Muscle of back (tissue), 11 donors: ENCODE measurements around the gene STRADB. TPM values are rescaled to one million over a fixed set of nuclear protein-coding genes. Genes with fewer than 3 reads are reported as not detected.
"Not testable (repeated sequence)": the region's sequence is repeated elsewhere in the genome, so short reads cannot be mapped to it uniquely, and the experiment has no call there.

Experiments
- DNase-seq, 3 donors: peaks; one replicate each; pipeline versions ENCODE4 v3.0.0 to v3.0.0-alpha.2; 2013
- polyA plus RNA-seq, 10 donors: library from polyadenylated mRNA; unstranded; fragments of 120-200 nt; gene quantifications; one replicate each; pipeline ENCODE4 v1.2.1, GENCODE V29; 2013; ENCODE audit not compliant: insufficient read length in 10 of 10

STRADB gene
- polyA plus RNA-seq, 10 donors: 37.3 to 95.5 (median 50.8) TPM

DNA sequence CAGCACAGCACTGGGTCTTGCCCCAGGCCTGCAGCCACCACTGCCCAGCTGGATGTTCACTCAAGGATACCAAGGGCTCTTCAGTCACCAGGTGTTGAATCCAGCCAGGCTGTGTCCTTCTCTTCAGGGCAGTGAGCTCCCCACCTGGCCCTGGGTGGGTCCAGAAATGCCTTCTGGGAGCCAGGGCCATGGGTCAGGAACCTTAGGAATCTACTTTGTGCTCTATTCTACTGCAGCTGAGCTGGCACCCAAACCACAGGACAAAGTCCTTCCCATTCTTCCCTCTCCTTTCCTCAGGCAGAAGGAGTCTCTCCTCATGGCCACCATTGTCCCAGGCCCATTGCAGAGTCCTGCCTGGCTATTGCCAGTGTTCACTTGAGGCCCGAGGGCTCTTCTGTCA is 13.0 kb downstream of the STRADB start:
- no peak for DNase-seq

DNA sequence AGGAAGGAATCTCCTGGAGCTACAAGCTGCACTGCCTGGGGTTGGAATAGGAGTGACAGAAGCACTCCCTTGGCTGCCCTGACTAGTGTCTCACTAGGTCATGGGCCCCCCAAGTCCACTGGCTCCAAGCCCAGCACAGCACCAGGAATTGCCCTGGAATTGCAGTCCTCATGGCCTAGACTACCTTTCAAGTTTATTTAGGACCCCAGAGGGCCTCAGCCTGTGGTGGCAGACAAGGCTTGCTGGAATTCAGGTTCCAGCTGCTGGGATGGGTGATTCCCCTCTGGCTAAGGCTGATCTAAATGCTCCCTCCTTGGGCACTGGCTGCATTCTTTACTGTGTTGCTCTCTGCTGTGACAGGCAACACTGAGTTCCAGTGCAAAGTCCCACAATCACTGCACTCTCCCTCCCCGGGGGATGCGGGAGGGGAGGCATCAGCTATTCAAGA is 14.0 kb downstream of the STRADB start:
- DNase-seq: peak in 1 of 3 donors; percentile 38

DNA sequence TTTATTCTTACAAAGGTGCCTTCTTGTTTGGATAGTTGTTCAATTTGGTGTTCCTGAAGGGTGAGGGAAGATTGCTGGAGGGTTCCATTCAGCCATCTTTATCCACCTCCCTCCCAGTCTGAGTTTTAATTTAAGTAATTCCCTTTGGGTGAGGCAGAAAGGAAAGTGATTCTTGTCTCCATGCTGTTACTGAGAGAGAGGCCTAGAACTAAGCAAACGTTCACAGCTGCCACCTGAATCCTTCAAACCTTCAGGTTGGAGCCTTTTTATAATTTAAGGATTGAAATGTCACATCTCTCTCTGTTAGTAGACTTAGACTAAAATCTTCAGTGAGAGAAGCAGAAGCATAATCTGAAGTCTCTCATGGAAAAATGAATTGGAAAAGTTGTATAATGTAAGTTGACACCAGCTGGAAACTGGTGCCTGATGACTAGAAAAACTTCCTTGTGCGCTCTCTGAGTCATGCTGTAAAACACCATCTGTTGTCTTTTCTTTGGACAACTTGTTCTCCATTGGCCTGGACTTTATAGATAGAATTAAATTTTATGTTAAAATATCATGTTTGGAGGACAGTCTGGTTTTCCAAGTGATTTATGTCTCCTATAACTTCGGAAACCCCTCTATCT is 14.6 kb downstream of the STRADB start:
- peak; percentile 74 to 90 (median 80) for DNase-seq

DNA sequence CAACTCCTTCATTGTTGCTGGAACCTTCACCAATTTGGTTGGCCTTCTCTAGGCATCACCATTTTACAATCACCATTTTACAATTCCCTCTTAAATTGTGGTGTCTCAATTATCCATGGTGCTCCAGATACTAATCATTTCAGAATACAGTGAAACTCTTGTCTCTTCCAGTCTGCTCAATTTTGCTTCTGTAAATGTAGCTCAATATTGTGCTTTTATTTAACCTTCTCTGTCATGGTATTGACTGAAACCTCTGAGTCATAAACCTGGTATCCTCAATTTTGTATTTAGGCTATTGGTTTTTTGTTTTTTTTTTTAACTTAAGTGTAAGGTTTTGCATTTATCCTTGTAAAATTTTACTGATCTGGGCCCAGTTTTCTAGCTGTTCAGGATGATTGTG is 16.1 kb downstream of the STRADB start:
- no peak for DNase-seq

DNA sequence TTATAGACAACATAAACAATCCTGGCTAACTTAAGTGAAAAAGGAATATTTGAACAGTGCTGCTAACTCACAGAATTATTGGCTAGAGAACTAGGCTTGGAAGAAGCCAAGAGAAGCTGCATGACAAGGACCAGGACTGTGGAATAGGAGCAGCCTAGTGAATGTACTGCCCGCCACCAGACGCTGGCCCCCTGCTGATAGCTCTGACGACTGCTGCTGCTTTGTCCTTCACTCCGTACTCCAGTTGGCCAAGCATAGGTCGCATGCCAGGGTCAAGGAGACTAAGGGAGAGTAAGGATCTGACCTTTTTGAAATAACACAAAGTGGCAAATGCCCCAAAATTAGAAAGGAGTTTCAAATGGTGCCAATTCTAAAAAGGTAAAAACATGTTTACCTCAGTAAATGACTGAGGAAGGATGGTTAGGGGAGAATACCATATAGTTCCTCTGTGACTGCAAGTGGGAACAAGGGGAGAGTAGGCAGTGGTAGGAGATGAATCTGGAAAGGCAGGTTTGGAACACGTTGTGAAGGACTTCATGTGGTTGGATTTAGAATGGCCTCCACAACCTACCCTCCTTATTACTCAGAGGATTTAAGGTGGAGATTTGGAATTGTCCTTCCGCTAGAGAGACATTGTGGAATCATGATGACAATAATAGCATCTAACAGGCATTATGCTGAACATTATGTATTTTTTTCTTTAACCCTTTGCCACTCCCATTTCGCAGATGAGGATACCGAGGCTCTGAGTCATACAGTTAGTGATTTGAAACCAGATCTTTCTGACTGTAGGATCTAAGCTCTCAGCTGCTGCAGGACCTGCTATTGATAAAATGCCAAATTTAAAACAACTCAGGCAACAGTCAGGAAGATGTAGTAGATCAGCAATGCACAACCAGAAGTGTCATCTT is 19.5 kb downstream of the STRADB start:
- peak in 1 of 3 donors; percentile 35 for DNase-seq

DNA sequence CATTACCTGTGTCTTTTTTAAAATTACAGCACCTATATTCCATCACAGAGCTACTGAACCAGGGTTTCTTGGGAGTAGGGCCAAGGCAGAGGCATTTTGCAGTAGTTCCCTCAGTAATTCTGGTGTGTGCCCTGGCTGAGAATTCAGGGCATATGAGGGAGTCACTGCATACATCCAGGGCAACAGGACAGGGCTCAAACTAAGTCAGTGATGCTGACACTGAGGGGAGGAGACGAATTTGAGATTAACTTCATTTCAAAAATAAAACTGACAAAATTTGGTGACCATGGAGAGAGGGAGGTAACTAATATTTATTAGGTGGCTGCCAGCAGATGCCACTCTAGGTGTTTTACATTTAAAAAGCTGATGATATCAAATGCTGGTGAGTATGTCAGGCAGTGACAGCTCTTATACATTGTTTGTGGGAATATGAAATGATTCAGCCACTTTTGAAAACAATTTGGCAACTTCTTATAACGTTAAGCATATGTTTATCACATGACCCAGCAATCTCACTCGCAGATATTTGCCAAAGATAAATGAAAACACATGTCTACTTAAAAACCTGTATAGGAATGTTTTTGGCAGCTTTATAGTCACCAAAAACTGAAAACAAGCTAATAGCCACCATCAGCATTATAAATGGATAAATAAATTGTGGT is 20.3 kb downstream of the STRADB start:
- peak in 2 of 3 donors; percentile 36 to 58 for DNase-seq

DNA sequence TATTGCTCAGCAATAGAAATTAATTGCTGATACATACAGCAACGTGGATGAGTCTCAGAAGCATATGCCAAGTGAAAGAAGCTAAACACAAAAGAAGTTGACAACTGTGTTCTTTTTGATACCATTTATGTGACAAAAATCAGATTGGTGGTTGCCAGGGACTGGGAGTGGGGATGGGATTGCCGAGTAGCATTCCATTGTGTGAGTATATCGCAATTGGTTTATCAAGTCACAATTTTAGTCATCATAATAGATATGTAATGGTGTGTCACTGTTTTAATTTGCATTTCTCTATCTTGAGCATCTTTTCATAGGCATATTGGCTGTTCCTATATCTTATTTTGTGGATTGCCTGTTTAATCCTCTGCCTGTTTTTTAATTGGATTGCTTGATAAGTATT is 20.9 kb downstream of the STRADB start:
- no peak for DNase-seq

DNA sequence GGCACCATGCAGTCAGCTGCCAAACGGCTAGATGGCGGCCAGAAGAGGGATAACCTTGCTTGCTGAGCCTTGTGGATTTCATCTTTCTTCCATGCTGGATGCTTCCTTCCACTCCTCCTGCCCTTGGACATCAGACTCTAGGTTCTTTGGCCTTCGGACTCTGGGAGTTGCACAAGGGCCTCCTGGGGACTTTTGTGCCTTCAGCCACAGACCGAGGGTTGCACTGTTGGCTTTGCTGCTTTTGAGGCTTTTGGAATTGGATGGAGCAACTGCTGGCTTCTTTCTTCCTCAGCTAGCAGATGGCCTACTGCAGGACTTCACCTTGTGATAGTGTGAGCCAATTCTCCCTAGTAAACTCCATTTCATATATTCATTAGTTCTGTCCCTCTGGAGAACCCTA is 31.0 kb downstream of the STRADB start:
- DNase-seq: peak in 1 of 3 donors; percentile 9

DNA sequence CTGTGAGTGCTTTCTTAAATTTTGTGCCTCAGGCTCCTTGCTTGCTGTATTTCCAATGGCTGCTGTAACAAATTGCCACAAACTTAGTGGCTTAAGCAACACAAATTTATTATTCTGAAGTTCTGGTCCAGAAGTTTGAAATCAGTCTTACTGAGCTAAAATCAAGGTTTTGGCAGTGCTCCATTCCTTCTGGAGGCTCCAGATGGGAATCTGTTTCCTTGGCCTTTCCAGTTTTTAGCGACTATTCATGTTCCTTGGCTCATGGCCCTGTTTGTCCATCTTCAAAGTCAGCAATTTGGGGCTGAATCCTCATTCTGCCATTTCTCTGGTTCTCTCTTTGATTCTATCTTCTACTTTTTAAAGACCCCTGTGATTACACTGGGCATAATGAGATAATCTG is 31.8 kb downstream of the STRADB start:
- DNase-seq: peak in 2 of 3 donors; percentile 27 to 66

DNA sequence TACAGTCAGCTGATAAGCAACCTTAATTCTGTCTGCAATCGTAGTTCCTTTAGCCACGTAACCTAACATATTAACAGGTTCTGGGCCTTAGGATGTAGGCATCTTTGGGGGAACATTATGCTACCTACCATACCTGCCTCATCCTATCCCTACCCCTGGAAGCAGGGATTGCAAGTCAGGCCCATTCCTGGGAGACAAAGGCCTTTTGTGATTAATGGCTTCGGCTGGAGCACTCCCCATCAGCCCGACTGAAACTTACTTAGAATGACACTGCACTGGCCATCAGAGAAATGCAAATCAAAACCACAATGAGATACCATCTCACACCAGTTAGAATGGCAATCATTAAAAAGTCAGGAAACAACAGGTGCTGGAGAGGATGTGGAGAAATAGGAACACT is 32.2 kb downstream of the STRADB start:
- DNase-seq: not testable (repeated sequence)

DNA sequence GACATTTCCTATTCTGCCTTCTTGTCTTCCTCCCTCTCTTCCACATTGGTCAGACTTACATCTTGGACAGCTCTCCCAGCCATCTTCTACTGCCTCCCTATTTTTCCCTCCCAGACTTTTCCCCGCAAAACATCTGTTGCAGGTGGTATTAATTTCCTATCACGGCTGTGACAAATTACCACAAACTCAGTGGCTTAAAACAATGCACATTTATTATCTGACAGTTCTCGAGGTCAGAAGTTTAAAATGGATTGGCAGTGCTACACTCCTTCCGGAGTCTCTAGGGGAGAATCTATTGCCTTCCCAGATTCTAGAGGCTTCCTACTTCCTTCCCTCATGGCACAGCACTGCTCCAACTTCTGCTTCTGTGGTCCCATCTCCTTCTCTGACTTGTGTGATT is 33.3 kb downstream of the STRADB start:
- DNase-seq: peak in 2 of 3 donors; percentile 20 to 65

DNA sequence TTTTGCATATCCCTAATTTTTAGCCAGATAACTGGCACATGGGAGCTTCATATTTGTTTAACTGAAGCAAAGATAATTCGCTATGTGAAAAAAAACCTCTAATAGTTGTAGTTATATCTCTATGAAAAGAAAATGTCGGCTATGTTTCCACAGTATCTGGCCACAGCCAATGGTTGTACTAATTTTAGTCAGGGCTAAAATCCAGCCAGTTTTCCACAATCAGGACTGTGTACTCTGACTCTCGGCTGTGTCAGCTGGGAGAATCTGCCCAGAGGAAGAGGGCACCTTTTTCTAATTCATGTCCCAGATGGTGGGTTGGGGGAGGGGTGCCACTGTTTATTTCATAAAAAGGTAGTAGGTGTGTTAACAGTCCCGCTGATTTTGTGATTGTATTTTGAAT is 38.8 kb downstream of the STRADB start:
- DNase-seq: no peak

DNA sequence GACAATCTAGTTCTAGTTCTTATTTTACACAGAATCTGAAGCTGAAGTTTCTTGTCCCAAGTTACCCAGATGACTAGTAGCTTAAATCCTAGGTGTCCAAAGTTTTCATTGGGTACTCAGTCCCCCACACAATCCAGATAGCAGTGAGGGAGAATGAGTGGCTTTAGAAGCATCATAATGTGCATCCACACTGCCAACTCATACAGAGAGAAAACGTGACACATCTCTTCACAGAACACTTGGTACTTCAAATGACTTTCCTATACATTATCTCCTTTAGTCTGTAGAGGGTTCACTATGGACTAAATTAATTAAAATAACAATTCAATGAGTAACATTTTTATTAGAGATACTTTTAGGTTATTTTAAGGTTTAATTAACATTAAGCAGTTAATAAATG is 45.2 kb downstream of the STRADB start:
- DNase-seq: no peak

DNA sequence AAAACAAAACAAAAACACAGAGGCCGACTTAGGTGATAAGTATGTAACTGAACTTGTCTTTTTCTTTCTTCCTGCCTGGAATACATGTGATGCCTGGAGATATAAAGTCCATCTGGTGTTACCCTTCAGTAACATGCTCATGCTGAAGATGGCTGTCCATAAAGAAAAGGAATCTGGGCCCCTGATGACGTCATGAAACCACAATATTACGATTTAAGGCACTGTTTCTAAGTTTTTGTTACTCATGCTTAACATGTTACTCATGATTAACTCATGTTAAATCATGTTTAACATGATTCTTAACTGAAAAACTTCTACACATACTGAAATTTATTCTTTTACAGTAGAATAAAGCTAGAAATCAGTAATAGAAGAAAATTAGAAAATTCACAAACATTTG is 49.0 kb downstream of the STRADB start:
- DNase-seq: peak in 1 of 3 donors; percentile 24

DNA sequence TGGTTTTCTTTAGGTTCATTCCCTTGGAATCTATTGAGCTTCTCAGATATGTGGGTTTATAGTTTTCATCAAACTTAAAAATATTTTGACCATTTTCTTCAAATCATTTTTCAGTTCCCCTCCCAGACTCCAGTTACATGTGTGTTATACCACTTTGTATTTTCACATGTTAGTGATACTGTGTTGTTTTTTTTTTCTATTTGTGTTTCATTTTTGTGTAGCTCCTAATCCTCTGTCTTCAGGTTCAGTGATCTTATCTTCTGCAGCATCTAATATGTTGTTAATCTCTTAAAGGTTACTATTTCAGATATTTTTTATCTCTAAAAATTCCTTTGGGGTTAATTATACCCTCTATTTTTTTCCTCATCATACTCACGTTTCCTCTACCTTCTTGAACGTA is 51.2 kb downstream of the STRADB start:
- DNase-seq: no peak

DNA sequence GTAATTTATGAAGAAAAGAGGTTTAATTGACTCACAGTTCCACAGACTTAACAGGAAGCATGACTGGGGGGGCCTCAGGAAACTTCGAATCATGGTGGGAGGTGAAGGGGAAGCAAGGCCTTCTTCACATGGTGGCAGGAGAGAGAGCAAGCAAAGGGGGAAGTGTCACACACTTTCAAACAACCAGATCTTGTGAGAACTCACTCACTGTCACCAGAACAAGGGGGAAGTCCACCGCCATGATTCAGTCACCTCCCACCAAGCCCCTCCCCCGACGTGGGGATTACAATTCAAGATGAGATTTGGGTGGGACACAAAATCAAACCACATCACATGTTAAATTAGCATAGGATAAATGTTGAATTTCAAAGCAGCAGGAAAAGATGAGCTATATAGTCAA is 56.2 kb downstream of the STRADB start:
- DNase-seq: no peak

DNA sequence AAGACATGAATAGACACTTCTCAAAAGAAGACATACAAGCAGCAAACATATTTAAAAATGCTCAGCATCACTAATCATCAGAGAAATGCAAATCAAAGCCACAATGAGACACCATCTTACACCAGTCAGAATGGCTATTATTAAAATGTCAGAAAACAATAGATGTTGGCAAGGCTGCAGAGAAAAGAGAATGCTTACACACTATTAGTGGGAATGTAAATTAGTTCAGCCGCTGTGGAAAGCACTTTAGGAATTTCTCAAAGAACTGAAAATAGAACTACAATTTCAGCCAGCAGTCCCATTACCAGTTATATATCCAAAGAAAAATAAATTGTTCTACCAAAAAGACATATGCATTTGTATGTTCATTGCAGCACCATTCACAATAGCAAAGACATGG is 61.7 kb downstream of the STRADB start:
- no peak for DNase-seq

DNA sequence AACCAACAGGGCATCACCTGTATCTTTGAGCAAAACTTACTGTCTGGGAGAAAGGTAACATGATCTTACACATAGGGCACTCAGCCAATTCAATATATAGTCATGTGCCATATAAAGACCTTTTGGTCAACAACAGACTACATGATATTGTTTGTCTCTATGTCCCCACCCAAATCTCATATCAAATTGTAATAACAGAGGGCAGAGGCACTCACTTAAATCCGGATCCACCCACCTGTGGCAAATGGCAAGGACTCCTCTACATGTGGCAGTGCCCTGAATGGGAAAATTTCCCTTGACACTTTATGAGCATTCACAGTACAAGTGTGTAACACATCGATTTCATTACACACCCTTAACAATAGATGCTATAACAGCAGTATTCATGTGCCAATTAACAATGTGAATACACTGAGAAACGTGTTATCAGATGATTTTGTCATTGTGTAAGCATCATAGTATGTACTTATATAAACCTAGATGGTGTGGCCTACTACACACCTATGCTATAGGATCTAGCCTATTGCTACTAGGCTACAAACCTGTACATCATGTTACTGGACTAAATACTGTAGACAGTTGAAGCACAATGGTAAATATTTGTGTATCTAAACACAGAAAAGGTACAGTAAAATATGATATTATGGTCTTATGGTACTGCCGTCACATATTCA is 64.2 kb downstream of the STRADB start:
- DNase-seq: no peak

DNA sequence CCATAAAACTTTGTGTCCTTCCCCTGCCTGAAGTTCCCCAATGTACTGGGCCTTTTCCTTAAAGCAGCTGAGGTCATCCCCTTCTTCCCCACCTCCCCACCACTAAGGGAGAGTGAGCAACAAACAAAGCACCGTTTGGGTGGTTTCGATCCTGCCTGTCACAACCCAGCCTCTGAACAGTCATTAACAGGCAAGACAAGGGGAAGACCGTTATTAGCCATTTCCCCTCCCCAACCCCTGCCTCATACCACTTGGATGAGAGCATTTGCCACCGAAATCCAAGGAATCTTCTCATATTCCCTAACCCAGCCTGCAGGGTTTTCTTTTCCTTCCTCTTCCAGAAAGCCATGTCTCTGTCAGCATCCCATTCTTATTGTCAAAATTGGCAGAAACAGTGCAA is 65.6 kb downstream of the STRADB start:
- DNase-seq: peak in 1 of 3 donors; percentile 41

DNA sequence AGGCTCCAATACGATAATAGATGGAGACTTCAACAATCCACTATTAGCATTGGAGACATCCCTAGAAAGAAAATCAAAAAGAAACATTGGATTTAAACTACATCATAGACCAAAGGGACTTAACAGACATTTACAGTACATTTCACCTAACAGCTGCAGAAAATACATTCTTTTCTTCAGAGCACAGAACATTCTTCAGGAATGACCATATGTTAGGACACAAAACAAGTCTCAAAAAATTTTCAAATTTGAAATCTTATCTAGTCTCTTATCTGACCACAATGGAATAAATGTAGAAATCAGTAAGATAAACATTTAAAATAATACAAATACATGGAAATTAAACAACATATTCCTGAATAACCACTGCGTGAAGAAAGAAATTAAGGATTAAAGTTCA is 68.7 kb downstream of the STRADB start:
- DNase-seq: no peak

DNA sequence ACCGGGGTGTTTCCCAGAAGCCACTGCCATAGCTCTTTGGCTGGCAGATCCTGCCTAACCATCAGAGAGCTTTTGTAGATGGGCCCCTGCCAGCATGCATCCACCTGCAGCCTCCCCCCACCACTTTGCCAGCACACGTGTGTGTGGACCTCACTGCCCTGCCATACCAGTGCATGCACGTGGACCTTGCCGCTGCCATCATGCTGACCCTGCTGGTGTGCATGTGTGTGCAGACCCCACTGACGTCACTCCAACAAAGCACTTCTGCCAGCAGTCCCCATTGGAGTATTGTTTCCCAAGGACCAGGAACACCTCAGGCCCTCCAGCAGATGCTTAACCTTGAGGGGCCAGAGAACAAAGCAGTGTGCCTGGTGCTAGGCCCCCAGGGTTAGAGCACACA is 71.4 kb downstream of the STRADB start:
- no peak for DNase-seq

DNA sequence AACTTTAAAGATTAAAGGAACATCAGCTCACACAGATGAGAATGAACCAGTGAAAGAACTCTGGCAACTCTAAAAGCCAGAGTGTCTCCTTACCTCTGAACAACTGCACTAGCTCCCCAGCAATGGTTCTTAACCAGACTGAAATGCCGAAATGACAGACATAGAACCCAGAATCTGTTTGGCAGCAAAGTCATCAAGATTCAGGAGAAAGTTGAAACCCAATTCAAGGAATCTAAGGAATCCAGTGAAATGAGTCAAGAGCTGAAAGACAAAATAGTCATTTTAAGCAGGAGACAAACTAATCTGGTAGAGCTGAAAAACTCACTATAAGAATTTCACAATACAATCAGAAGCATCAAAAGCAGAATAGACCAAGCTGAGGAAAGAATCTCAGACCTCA is 72.0 kb downstream of the STRADB start:
- DNase-seq: no peak
